NB4 (cell line): ENCODE data around the gene RAB19.

Source experiments
- CTCF ChIP-seq: IDR thresholded peaks from one replicate; pipeline ENCODE4 v1.5.1; 2012; ENCODE audit warnings: low read depth, low read length
- MAX ChIP-seq: IDR thresholded peaks from 2 replicates; pipeline ENCODE4 v1.6.1; 2011; ENCODE audit warnings: low read depth, low read length
- MYC ChIP-seq: IDR thresholded peaks from 2 replicates; pipeline ENCODE4 v1.6.1; 2011; ENCODE audit warnings: low read depth, low read length
- POLR2A ChIP-seq: IDR thresholded peaks from 2 replicates; pipeline ENCODE4 v1.6.1; 2011; ENCODE audit warnings: mild to moderate bottlenecking; ENCODE audit not compliant: insufficient read length; ENCODE audit errors: extremely low read depth

- TF ChIP-seq POLR2A, result no peak
- TF ChIP-seq CTCF, result no peak
- no peak for TF ChIP-seq MYC
- TF ChIP-seq MAX, result no peak
These were observed 35.5 kb downstream of the RAB19 start for GRCh38 chr7:140439359-140439758.
